ENCODE results near the gene F10.

GRCh38 chr13:113116206-113116800, 6.3 kb upstream of the F10 start:
- TF ChIP-seq CTCF (conservative IDR thresholded peaks at IDR 0.05) (no peak), ZFX (IDR thresholded peaks at IDR 0.05) (no peak)

Measured in C4-2B (cell line).